Psoas muscle (tissue), 8 donors: ENCODE measurements around the gene CDH26. TPM values are rescaled to one million over a fixed set of nuclear protein-coding genes. Genes with fewer than 3 reads are reported as not detected.
A peak's percentile ranks its signal among the peaks of the same experiment; 100 is the strongest.
"Not testable (repeated sequence)": the region's sequence is repeated elsewhere in the genome, so short reads cannot be mapped to it uniquely, and the experiment has no call there.

Source experiments
- ATAC-seq, 4 donors: fragments of 200-7000 bp; cut with Tn5 transposase; one replicate each; pipeline ENCODE4 v1.9.1; 2020; ENCODE audit warnings: moderate library complexity in 3 of 4, mild to moderate bottlenecking in 2 of 4
- DNase-seq, 2 donors: peaks; one replicate each; pipeline ENCODE4 v3.0.0-alpha.2; 2020
- H3K27ac ChIP-seq: fragments of 200-600 bp; one replicate; pipeline ENCODE4 v1.8.0; 2022
- H3K27me3 ChIP-seq, 3 donors: fragments of 200-600 bp in 1 of 3; one replicate each; pipeline versions ENCODE4 v1.6.1 to v1.8.0; 2013 to 2022; ENCODE audit warnings: low read length in 2 of 3, mild to moderate bottlenecking in 2 of 3, moderate library complexity in 1 of 3; ENCODE audit not compliant: insufficient read depth in 3 of 3
- H3K36me3 ChIP-seq, 2 donors: fragments of 200-600 bp in 1 of 2; one replicate each; pipeline versions ENCODE4 v1.6.1 to v1.8.0; 2013 to 2022; ENCODE audit warnings: low read depth in 1 of 2, mild to moderate bottlenecking in 1 of 2, moderate library complexity in 1 of 2; ENCODE audit not compliant: insufficient read depth in 1 of 2
- H3K4me1 ChIP-seq: fragments of 200-600 bp; one replicate; pipeline ENCODE4 v1.8.0; 2022
- H3K4me3 ChIP-seq: fragments of 200-600 bp; one replicate; pipeline ENCODE4 v1.8.0; 2022; ENCODE audit warnings: mild to moderate bottlenecking
- H3K9me3 ChIP-seq: fragments of 200-600 bp; one replicate; pipeline ENCODE4 v1.8.0; 2022
- WGBS, 3 donors: extraction: QIAGEN DNeasy Blood & Tissue Kit; methylation state at CpG; one replicate each; pipeline versions ENCODE4 v1.1.6 to v1.1.7; 2013; 5-methylcytosine and 5-hydroxymethylcytosine counted together
- intact Hi-C, 2 donors: fragments of 100-400 bp; cut with DNase I; formaldehyde crosslinking; loops; one replicate each; pipeline versions ENCODE4 v1.11.0 to v1.14.2; 2022
- polyA plus RNA-seq, 3 donors: library from polyadenylated mRNA; stranded (reverse); fragments of 200-250 nt; gene quantifications; one replicate each; pipeline ENCODE4 v1.2.3, GENCODE V29; 2013
- total RNA-seq, 4 donors: library from RNA; stranded (reverse); fragmentation: NEBNext Ultra II Directional in 2 of 4; extraction: Animal tissue kit (Norgen Biotek cat#: 25700) in 2 of 4; gene quantifications; one replicate each; pipeline versions ENCODE4 v1.2.1 to v1.2.4, GENCODE V29; 2021 to 2023
- TF ChIP-seq, protein P1 (sequence below): fragments of 200-600 bp; IDR thresholded peaks from one replicate; pipeline ENCODE4 v1.8.0; 2022; ENCODE audit warnings: antibody characterized with exemption
- donor health status: healthy with polysubstance abuse.
- donor health status: DM: no; HTN: no; CAD: no; lungs with moderate emphysema.
- donor health status: Bipolar disorder and iron deficiency.
- donor health status: healthy.
- donor health status: DM: yes; HTN: yes; CAD: no.
- donor health status: DM: no; HTN: no; CAD: no.
- donor health status: DM: no; HTN: no; CAD: no.
- donor health status: DM: yes; HTN: yes; CAD: no.

CDH26 gene
- total and polyA plus RNA-seq, 7 donors, result 0.18 to 0.77 (median 0.32) TPM

DNA sequence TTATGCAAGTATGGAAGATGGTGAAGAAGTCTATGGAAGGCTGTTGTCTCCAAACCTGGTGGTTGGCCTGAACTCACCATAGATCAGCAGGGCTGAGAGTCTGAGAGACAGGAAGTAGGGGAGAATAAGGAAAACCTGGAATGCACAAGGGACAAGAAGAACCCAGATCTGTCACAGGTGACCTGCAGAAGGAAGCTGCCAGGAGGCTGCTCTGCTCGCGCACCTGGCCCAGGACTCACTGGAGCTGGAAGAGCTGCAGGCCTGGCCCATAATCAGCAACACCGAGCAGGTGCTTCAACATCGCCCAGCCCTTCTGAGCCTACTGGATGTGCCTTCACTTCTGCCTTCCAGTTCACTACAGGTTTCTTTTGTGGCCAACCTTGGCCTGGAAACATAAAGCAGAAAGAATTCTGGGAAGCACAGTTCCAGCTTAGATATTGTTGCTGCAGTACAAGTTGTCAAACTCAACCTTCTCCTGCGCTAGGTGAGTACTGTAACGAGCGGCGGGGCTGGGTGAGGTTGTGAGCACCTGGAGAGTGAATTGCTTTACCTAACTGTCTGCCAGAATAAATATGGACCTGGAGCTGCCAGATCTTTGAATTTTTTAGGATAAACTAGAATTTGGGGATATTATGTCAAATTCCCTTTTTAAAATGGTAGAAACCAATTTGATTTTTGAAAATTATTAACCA lies 82.4 kb downstream of the CDH26 start:
- ATAC-seq (no peak), DNase-seq (no peak)
- H3K4me1 ChIP-seq, result peaks cover 1% of the 10 kb centered on the region
- H3K27me3 ChIP-seq, result no peaks in the 10 kb centered on the region
- no peak overlapping the region for H3K4me3 ChIP-seq
- H3K36me3 ChIP-seq, result no peaks in the 10 kb centered on the region
- H3K27ac ChIP-seq, result no peak overlapping the region
- intact Hi-C loops, result no loop called here
- 89 to 95% (median 93%) methylated on average over 8 of the region's 8 CpGs for WGBS, 3 donors
- no peaks in the 10 kb centered on the region for H3K9me3 ChIP-seq
- TF ChIP-seq, protein P1, sequence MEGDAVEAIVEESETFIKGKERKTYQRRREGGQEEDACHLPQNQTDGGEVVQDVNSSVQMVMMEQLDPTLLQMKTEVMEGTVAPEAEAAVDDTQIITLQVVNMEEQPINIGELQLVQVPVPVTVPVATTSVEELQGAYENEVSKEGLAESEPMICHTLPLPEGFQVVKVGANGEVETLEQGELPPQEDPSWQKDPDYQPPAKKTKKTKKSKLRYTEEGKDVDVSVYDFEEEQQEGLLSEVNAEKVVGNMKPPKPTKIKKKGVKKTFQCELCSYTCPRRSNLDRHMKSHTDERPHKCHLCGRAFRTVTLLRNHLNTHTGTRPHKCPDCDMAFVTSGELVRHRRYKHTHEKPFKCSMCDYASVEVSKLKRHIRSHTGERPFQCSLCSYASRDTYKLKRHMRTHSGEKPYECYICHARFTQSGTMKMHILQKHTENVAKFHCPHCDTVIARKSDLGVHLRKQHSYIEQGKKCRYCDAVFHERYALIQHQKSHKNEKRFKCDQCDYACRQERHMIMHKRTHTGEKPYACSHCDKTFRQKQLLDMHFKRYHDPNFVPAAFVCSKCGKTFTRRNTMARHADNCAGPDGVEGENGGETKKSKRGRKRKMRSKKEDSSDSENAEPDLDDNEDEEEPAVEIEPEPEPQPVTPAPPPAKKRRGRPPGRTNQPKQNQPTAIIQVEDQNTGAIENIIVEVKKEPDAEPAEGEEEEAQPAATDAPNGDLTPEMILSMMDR, result no peak

DNA sequence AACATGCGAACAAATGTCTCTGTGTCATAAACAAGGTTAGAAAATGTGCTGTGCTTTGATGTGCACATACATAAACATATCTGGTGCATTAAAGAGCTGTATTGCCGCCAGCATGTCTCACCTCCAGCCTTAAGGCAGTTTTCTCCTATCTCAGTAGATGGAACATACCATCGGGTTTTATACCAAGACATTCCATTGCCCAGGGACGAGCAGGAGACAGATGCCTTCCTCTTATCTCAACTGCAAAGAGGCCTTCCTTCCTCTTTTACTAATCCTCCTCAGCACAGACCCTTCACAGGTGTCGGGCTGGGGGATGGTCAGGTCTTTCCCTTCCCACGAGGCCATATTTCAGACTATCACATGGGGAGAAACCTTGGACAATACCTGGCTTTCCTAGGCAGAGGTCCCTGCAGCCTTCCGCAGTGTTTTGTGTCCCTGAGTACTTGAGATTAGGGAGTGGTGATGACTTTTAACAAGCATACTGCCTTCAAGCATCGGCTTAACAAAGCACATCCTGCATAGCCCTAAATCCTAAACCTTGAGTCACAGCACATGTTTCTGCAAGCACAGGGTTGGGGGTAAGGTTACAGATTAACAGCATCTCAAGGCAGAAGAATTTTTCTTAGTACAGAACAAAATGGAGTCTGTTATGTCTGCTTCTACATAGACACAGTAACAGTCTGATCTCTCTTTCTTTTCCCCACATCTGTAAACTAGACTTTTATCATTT lies 83.4 kb downstream of the CDH26 start:
- intact Hi-C loops, H3K27ac ChIP-seq, H3K9me3 ChIP-seq, H3K4me3 ChIP-seq, ATAC-seq, DNase-seq, H3K27me3 ChIP-seq, H3K36me3 ChIP-seq: not testable (repeated sequence)
- H3K4me1 ChIP-seq, result peaks cover 11% of the 10 kb centered on the region
- 60 to 76% (median 67%) methylated on average over 7 to 8 of the region's 8 CpGs for WGBS, 3 donors

DNA sequence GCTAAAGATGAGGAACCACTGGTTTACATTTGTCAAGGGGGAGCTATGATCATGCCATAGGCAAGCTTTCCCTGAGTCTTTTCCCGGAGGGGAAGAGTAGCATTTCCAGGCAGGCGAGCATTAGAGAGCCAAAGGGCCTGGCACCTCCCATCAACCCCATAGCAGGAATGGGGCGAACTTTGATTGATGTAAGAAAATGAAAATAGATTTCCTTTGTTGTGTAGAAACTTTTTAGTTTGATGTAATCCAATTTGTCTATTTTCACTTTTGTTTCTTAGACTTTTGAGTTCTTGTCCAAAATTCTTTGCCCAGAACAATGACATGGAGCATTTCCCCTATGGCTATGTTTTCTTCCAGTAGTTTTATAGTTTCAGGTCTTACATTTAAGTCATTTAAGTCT lies 85.2 kb downstream of the CDH26 start:
- ATAC-seq (no peak), DNase-seq (no peak)
- no peaks in the 10 kb centered on the region for H3K9me3 ChIP-seq
- no peaks in the 10 kb centered on the region for H3K36me3 ChIP-seq
- H3K4me3 ChIP-seq, result no peak overlapping the region
- no peaks in the 10 kb centered on the region for H3K27me3 ChIP-seq
- peaks cover 21% of the 10 kb centered on the region for H3K4me1 ChIP-seq
- no peak overlapping the region for H3K27ac ChIP-seq
- intact Hi-C loops, result no loop called here
- WGBS, 3 donors, result 90 to 96% (median 96%) methylated on average over 3 of the region's 3 CpGs
- TF ChIP-seq, protein P1, result no peak

DNA sequence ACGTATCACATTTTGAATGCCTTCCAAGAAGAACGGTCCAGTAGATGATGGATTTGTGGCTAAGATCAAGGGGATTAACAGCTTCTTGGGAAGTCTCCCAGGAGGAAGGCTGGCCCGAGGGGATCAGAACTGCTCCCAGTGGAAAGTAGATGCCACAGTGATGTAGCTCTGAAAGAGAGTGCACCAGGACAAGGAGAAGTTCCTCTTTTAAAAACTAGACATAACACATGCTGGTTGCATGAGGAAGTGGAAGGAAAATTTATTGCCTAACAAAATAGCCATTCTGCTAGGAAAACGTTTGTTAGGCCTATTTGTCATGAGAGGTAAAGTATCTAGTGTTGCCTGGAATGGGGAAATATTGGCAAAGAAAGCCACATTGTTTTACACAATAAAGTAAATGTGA lies 87.8 kb downstream of the CDH26 start:
- TF ChIP-seq, protein P1, result no peak
- Histone ChIP-seq H3K27ac (peak overlapping the region; percentile 5), H3K4me3 (no peak overlapping the region), H3K27me3 (no peaks in the 10 kb centered on the region), H3K9me3 (no peaks in the 10 kb centered on the region), H3K4me1 (peaks cover 24% of the 10 kb centered on the region), H3K36me3 (no peaks in the 10 kb centered on the region)
- DNase-seq (no peak), ATAC-seq (peak; percentile 33 to 84 (median 62))
- intact Hi-C loops, result no loop called here
- WGBS, 3 donors, result 3 to 7% (median 6%) methylated on average over 4 of the region's 4 CpGs

DNA sequence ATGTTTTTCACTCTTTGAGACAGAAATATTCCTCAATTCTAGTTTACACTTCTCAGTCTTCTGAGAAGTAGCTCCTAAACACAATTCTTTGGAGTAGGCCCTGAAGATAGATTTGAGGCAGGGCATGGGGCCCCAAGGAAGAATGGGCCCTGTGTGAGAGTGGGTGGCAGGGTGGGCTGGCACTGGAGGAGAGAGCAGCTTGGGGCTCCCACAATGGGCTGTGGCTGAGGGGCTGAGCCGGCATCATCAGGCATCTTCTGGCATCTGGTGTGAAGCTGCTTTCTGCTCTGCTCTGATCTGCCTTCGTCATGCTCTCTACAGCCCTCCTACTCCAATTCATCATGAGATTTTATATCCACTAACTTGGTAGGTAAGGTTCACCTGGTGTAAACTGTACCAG lies 88.2 kb downstream of the CDH26 start:
- intact Hi-C loops, result no loop called here
- DNase-seq (no peak), ATAC-seq (no peak)
- H3K4me1 ChIP-seq, result peaks cover 24% of the 10 kb centered on the region
- 62 to 88% (median 84%) methylated on average over 2 of the region's 2 CpGs for WGBS, 3 donors
- H3K4me3 ChIP-seq, result no peak overlapping the region
- H3K36me3 ChIP-seq, result no peaks in the 10 kb centered on the region
- no peaks in the 10 kb centered on the region for H3K27me3 ChIP-seq
- TF ChIP-seq, protein P1, result no peak
- peak overlapping the region; percentile 5 for H3K27ac ChIP-seq
- H3K9me3 ChIP-seq, result no peaks in the 10 kb centered on the region
